Endodermal cell (in vitro differentiated cells): ENCODE data around the gene NEB. TPM values are rescaled to one million over a fixed set of nuclear protein-coding genes. Genes with fewer than 3 reads are reported as not detected.

Source experiments
- DNase-seq: peaks from one replicate; pipeline ENCODE4 v3.0.0-alpha.2; 2017
- H3K27ac ChIP-seq: 2 replicates; pipeline ENCODE4 v1.5.1; 2013; ENCODE audit warnings: mild to moderate bottlenecking, low read depth, low read length, moderate library complexity
- H3K27me3 ChIP-seq: 2 replicates; pipeline ENCODE4 v1.6.1; 2013; ENCODE audit warnings: mild to moderate bottlenecking, low read length, moderate library complexity; ENCODE audit not compliant: insufficient read depth, control insufficient read depth, poor library complexity, severe bottlenecking
- H3K36me3 ChIP-seq: 2 replicates; pipeline ENCODE4 v1.7.0; 2013; ENCODE audit warnings: mild to moderate bottlenecking, low read length, moderate library complexity; ENCODE audit not compliant: control insufficient read depth, insufficient read depth
- H3K4me1 ChIP-seq: one replicate; pipeline ENCODE4 v1.7.0; 2013; ENCODE audit warnings: low read length; ENCODE audit not compliant: control insufficient read depth, insufficient read depth
- H3K4me3 ChIP-seq: 2 replicates; pipeline ENCODE4 v1.5.1; 2013; ENCODE audit warnings: mild to moderate bottlenecking, low read length, moderate library complexity
- H3K9ac ChIP-seq: 2 replicates; pipeline ENCODE4 v1.6.1; 2013; ENCODE audit warnings: mild to moderate bottlenecking, low read length, moderate library complexity; ENCODE audit not compliant: poor library complexity, severe bottlenecking; ENCODE audit errors: extremely low read depth
- H3K9me3 ChIP-seq: 2 replicates; pipeline ENCODE4 v1.6.1; 2013; ENCODE audit warnings: mild to moderate bottlenecking, low read length, moderate library complexity; ENCODE audit not compliant: control insufficient read depth
- H3K27ac Mint-ChIP-seq: 2 replicates; pipeline ENCODE4 v1.8.0; 2020; ENCODE audit warnings: mixed read lengths
- H3K27me3 Mint-ChIP-seq: 2 replicates; pipeline ENCODE4 v1.8.0; 2021; ENCODE audit warnings: mild to moderate bottlenecking, mixed read lengths; ENCODE audit not compliant: insufficient read depth
- H3K36me3 Mint-ChIP-seq: 2 replicates; pipeline ENCODE4 v1.8.0; 2020; ENCODE audit warnings: low read depth, mixed read lengths
- H3K4me1 Mint-ChIP-seq: 2 replicates; pipeline ENCODE4 v1.8.0; 2020; ENCODE audit warnings: mixed read lengths
- H3K4me3 Mint-ChIP-seq: 2 replicates; pipeline ENCODE4 v1.8.0; 2020; ENCODE audit warnings: mild to moderate bottlenecking, moderate library complexity, mixed read lengths
- H3K9me3 Mint-ChIP-seq: 2 replicates; pipeline ENCODE4 v1.8.0; 2020; ENCODE audit warnings: mild to moderate bottlenecking, mixed read lengths
- WGBS, 2 experiments: methylation state at CpG; one replicate each; pipeline versions ENCODE4 v1.1.5 to v1.1.7; 2013; ENCODE audit warnings: missing lambda C conversion rate in 2 of 2, mixed read lengths in 1 of 2; ENCODE audit not compliant: insufficient coverage in 1 of 2, insufficient read length in 1 of 2; 5-methylcytosine and 5-hydroxymethylcytosine counted together
- total RNA-seq, 2 donors: library from RNA; stranded (reverse); fragmentation: NEBNext Ultra II Directional in 1 of 2; extraction: Animal tissue kit (Norgen Biotek cat#: 25700) in 1 of 2; gene quantifications; 2 replicates in 1 of 2; 3 replicates in 1 of 2; pipeline ENCODE4 v1.2.1, GENCODE V29; 2021
- TF ChIP-seq, protein P1 (sequence below): fragments of 200-600 bp; sonication (generic); conservative IDR thresholded peaks from 2 replicates; pipeline ENCODE4 v1.5.0; 2021; ENCODE audit warnings: antibody characterized with exemption, mild to moderate bottlenecking

The NEB gene
- total RNA-seq, 2 donors from 2014 or later = 4.4 to 5.4 TPM

- Mint-ChIP-seq H3K4me1 (peaks cover 2% of the 10 kb centered on the region), H3K9me3 (peaks cover 2% of the 10 kb centered on the region), H3K27me3 (no peaks in the 10 kb centered on the region), H3K4me3 (no peak overlapping the region), H3K36me3 (peaks cover 4% of the 10 kb centered on the region), H3K27ac (no peak overlapping the region)
- Histone ChIP-seq H3K27me3 (no peaks in the 10 kb centered on the region), H3K9me3 (no peaks in the 10 kb centered on the region), H3K4me1 (no peaks in the 10 kb centered on the region), H3K27ac (no peak overlapping the region), H3K4me3 (no peak overlapping the region), H3K36me3 (no peaks in the 10 kb centered on the region), H3K9ac (no peak overlapping the region)
- no peak for DNase-seq
- 80 to 90% methylated on average over 3 of the region's 3 CpGs for WGBS, 2 experiments
- TF ChIP-seq, protein P1, sequence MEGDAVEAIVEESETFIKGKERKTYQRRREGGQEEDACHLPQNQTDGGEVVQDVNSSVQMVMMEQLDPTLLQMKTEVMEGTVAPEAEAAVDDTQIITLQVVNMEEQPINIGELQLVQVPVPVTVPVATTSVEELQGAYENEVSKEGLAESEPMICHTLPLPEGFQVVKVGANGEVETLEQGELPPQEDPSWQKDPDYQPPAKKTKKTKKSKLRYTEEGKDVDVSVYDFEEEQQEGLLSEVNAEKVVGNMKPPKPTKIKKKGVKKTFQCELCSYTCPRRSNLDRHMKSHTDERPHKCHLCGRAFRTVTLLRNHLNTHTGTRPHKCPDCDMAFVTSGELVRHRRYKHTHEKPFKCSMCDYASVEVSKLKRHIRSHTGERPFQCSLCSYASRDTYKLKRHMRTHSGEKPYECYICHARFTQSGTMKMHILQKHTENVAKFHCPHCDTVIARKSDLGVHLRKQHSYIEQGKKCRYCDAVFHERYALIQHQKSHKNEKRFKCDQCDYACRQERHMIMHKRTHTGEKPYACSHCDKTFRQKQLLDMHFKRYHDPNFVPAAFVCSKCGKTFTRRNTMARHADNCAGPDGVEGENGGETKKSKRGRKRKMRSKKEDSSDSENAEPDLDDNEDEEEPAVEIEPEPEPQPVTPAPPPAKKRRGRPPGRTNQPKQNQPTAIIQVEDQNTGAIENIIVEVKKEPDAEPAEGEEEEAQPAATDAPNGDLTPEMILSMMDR = no peak
Observed at GRCh38 chr2:151695778-151696177, 38.5 kb downstream of the NEB start.

- H3K9me3 Mint-ChIP-seq = no peaks in the 10 kb centered on the region
- no peak for DNase-seq
- WGBS, 2 experiments = 80% methylated on average over 1 of the region's 1 CpG; no CpG with 5 or more reads in 1 of the 2 experiments
- H3K4me3 ChIP-seq = no peak overlapping the region
- TF ChIP-seq, protein P1 = no peak
- no peaks in the 10 kb centered on the region for H3K4me1 ChIP-seq
- H3K36me3 Mint-ChIP-seq = peaks cover 2% of the 10 kb centered on the region
- no peaks in the 10 kb centered on the region for H3K36me3 ChIP-seq
- H3K27ac ChIP-seq = no peak overlapping the region
- peaks cover 2% of the 10 kb centered on the region for H3K4me1 Mint-ChIP-seq
- H3K27ac Mint-ChIP-seq = no peak overlapping the region
- no peak overlapping the region for H3K4me3 Mint-ChIP-seq
- H3K27me3 ChIP-seq = no peaks in the 10 kb centered on the region
- H3K27me3 Mint-ChIP-seq = no peaks in the 10 kb centered on the region
- no peak overlapping the region for H3K9ac ChIP-seq
- no peaks in the 10 kb centered on the region for H3K9me3 ChIP-seq
Observed at GRCh38 chr2:151691631-151692030, 42.6 kb downstream of the NEB start.

DNA sequence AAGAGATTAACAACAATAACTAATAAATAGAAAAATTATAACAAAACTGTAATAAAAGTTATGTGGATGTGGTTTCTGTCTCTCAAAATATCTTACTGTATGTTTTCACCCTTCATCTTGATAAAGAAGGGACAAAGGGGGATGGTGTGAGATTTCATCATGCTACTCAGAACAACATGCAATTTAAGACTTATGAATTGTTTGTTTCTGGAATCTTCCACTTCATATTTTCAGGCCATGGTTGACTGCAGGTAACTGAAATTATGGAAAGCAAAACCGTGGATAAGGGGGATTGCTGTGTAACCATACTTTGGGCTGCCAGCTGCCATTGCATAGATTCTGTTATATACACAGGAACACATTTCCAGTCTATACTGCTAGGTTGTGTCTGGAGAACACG lies 45.6 kb downstream of the NEB start:
- H3K27ac Mint-ChIP-seq = no peak overlapping the region
- Histone ChIP-seq H3K4me1 (no peaks in the 10 kb centered on the region), H3K36me3 (no peaks in the 10 kb centered on the region)

More for the DNA sequence above, 45.6 kb downstream of the NEB start:
- DNase-seq = no peak
- no peaks in the 10 kb centered on the region for H3K36me3 Mint-ChIP-seq
- Histone ChIP-seq H3K9me3 (no peaks in the 10 kb centered on the region), H3K27me3 (no peaks in the 10 kb centered on the region), H3K4me3 (no peak overlapping the region), H3K9ac (no peak overlapping the region), H3K27ac (no peak overlapping the region)
- H3K9me3 Mint-ChIP-seq = no peaks in the 10 kb centered on the region
- WGBS, 2 experiments = 84% methylated on average over 2 of the region's 2 CpGs; no CpG with 5 or more reads in 1 of the 2 experiments
- H3K4me3 Mint-ChIP-seq = no peak overlapping the region
- H3K4me1 Mint-ChIP-seq = peaks cover 2% of the 10 kb centered on the region
- no peaks in the 10 kb centered on the region for H3K27me3 Mint-ChIP-seq
- TF ChIP-seq, protein P1 = no peak
